ENCODE results near the gene LONP1. TPM values are rescaled to one million over a fixed set of nuclear protein-coding genes. Genes with fewer than 3 reads are reported as not detected.

LONP1 gene
- total RNA-seq, 4 donors from 2014 or later = 49.8 to 75.9 (median 54.0) TPM

- ATAC-seq (ENCODE audit: low FRiP score) (no peak), DNase-seq (ENCODE audit: low spot score) (no peak)
- TF ChIP-seq CTCF (IDR thresholded peaks at IDR 0.05) = no peak
Observed at GRCh38 chr19:5655412-5655811, 64.5 kb downstream of the LONP1 start.

GRCh38 chr19:5654931-5655330 lies 65.0 kb downstream of the LONP1 start:
- TF ChIP-seq CTCF (IDR thresholded peaks at IDR 0.05) = no peak
- DNase-seq (ENCODE audit: low spot score) (no peak), ATAC-seq (ENCODE audit: low FRiP score) (no peak)

GRCh38 chr19:5652261-5652660 lies 67.7 kb downstream of the LONP1 start:
- ATAC-seq (ENCODE audit: low FRiP score) (no peak), DNase-seq (ENCODE audit: low spot score) (no peak)
- no peak for TF ChIP-seq CTCF (IDR thresholded peaks at IDR 0.05)

GRCh38 chr19:5651361-5651760 lies 68.6 kb downstream of the LONP1 start:
- ATAC-seq (ENCODE audit: low FRiP score) (no peak), DNase-seq (ENCODE audit: low spot score) (no peak)
- no peak for TF ChIP-seq CTCF (IDR thresholded peaks at IDR 0.05)

- DNase-seq (ENCODE audit: low spot score) = no peak
- no peak for ATAC-seq (ENCODE audit: low FRiP score)
- no peak for TF ChIP-seq CTCF (IDR thresholded peaks at IDR 0.05)
Observed at GRCh38 chr19:5648464-5648863, 71.5 kb downstream of the LONP1 start.

- no peak for DNase-seq (ENCODE audit: low spot score)
- TF ChIP-seq CTCF (IDR thresholded peaks at IDR 0.05) = no peak
- no peak for ATAC-seq (ENCODE audit: low FRiP score)
Observed at GRCh38 chr19:5646703-5647102, 73.2 kb downstream of the LONP1 start.

GRCh38 chr19:5645409-5645808 lies 74.5 kb downstream of the LONP1 start:
- no peak for DNase-seq (ENCODE audit: low spot score)
- no peak for TF ChIP-seq CTCF (IDR thresholded peaks at IDR 0.05)
- no peak for ATAC-seq (ENCODE audit: low FRiP score)
